Thyroid gland (tissue), 4 donors: ENCODE data around the gene TTC21A. TPM values are rescaled to one million over a fixed set of nuclear protein-coding genes. Genes with fewer than 3 reads are reported as not detected.

ENCODE experiments used
- DNase-seq, 2 donors: peaks; one replicate each; pipeline ENCODE4 v3.0.0-alpha.2; 2019
- H3K27ac ChIP-seq, 3 donors: fragments of 200-600 bp; sonication (generic); 1 replicate in 2 of 3; 2 replicates in 1 of 3; pipeline ENCODE4 v1.5.1; 2016 to 2019; ENCODE audit warnings: mild to moderate bottlenecking in 1 of 3, moderate library complexity in 1 of 3
- H3K27me3 ChIP-seq: fragments of 200-600 bp; sonication (generic); one replicate; pipeline ENCODE4 v1.5.1; 2019
- H3K36me3 ChIP-seq, 2 donors: fragments of 200-600 bp; sonication (generic); one replicate each; pipeline ENCODE4 v1.5.1; 2016 to 2019
- H3K4me1 ChIP-seq, 2 donors: fragments of 200-600 bp; sonication (generic); one replicate each; pipeline ENCODE4 v1.5.1; 2017 to 2019
- H3K4me3 ChIP-seq, 3 donors: fragments of 200-600 bp; sonication (generic); replicated peaks in 1 of 3; 1 replicate in 2 of 3; 2 replicates in 1 of 3; pipeline ENCODE4 v1.5.1; 2016; ENCODE audit warnings: mild to moderate bottlenecking in 1 of 3
- H3K9me3 ChIP-seq: fragments of 200-600 bp; sonication (generic); one replicate; pipeline ENCODE4 v1.5.1; 2017
- CTCF ChIP-seq, 6 experiments: fragments of 200-600 bp in 3 of 6; fragments of 450-650 bp in 3 of 6; sonication (generic) in 3 of 6; IDR thresholded peaks; one replicate each; pipeline ENCODE4 v1.5.1; 2016 to 2019; ENCODE audit warnings: antibody characterized with exemption in 6 of 6, mild to moderate bottlenecking in 2 of 6, inconsistent platforms in 1 of 6, moderate library complexity in 1 of 6
- POLR2A ChIP-seq, 2 donors: fragments of 450-650 bp; IDR thresholded peaks; one replicate each; pipeline ENCODE4 v1.6.1; 2017; ENCODE audit warnings: antibody characterized with exemption in 2 of 2, mild to moderate bottlenecking in 2 of 2, moderate library complexity in 1 of 2
- WGBS, 2 donors: methylation state at CpG; one replicate each; pipeline ENCODE4 v1.1.5; 2017; 5-methylcytosine and 5-hydroxymethylcytosine counted together
- intact Hi-C: fragments of 100-400 bp; cut with DNase I; formaldehyde crosslinking; loops from one replicate; pipeline ENCODE4 v1.15.1; 2023
- total RNA-seq, 4 donors: library from RNA; depleted of rRNA; stranded (reverse); fragments of >200 nt; gene quantifications; one replicate each; pipeline ENCODE4 v1.2.3, GENCODE V29; 2016

Gene TTC21A
- total RNA-seq, 4 donors from 2014 or later: 8.9 to 17.8 (median 11.7) TPM

DNA sequence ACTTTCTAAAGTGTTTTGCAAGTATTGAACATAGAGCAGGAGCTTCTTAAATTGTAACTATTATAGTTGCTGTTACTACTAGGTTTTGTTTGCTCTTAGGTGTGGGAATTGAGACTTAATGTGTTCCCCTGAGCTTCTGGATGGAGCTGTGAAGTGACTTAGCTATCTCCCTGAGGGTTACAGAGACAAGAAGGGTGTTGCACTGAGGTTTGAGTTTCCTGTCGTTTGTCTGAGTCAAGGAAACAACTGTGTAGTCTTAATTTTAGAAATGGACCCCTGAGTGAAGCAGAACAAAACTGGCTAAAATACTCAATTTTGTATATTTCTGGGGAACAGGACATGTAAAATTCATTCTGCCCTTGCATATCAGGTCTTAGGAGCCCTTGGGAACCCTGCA, 20.4 kb downstream of the TTC21A start:
- no peak for TF ChIP-seq CTCF (IDR thresholded peaks at IDR 0.05)
- no peak for TF ChIP-seq POLR2A (IDR thresholded peaks at IDR 0.05)
- Histone ChIP-seq H3K36me3 (no peaks in the 10 kb centered on the region), H3K9me3 (no peaks in the 10 kb centered on the region), H3K27me3 (no peaks in the 10 kb centered on the region), H3K4me1 (no peaks in the 10 kb centered on the region), H3K4me3 (no peak overlapping the region), H3K27ac (no peak overlapping the region)
- intact Hi-C loops: loop anchor here (5.0 kb wide), 1 partner anchor 164 kb away; no protein-coding TSS in a partner anchor
- whole genome bisulfite sequencing, 2 donors: 48 to 59% methylated on average over 1 of the region's 1 CpG
- no peak for DNase-seq

DNA sequence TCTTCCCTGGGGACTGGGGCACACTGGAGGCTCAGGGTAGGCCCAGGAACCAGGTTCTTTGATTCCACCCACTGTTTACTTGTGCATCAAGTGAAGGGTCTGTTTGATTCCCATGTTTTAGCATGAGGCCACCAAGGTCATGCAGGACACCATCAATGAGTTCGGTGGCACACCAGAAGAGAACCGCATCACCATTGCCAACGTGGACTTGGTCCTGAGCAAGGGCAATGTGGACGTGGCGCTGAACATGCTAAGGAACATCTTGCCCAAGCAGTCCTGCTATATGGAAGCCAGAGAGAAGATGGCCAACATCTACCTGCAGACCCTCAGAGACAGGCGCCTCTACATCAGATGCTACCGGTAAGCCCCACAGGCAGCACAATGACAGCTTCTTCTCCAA, 21.5 kb downstream of the TTC21A start:
- Histone ChIP-seq H3K27me3 (no peaks in the 10 kb centered on the region), H3K27ac (no peak overlapping the region), H3K9me3 (no peaks in the 10 kb centered on the region), H3K36me3 (no peaks in the 10 kb centered on the region), H3K4me1 (no peaks in the 10 kb centered on the region), H3K4me3 (no peak overlapping the region)
- TF ChIP-seq CTCF (IDR thresholded peaks at IDR 0.05) (no peak), POLR2A (IDR thresholded peaks at IDR 0.05) (no peak)
- intact Hi-C loops: loop anchor here (5.0 kb wide), 1 partner anchor 163 kb away; no protein-coding TSS in a partner anchor
- no peak for DNase-seq
- WGBS, 2 donors: 94 to 99% methylated on average over 6 to 7 of the region's 7 CpGs

GRCh38 chr3:39130026-39130425, 22.5 kb downstream of the TTC21A start:
- H3K4me3 ChIP-seq: no peak overlapping the region
- no peaks in the 10 kb centered on the region for H3K27me3 ChIP-seq
- no peak for DNase-seq
- H3K27ac ChIP-seq: no peak overlapping the region
- no peak for TF ChIP-seq CTCF (IDR thresholded peaks at IDR 0.05)
- no peak for TF ChIP-seq POLR2A (IDR thresholded peaks at IDR 0.05)
- H3K4me1 ChIP-seq: peaks cover 0 to under 1% of the 10 kb centered on the region in 2 donors
- H3K9me3 ChIP-seq: no peaks in the 10 kb centered on the region
- 95 to 98% methylated on average over 6 of the region's 6 CpGs for WGBS, 2 donors
- H3K36me3 ChIP-seq: no peaks in the 10 kb centered on the region
- intact Hi-C loops: no loop called here

GRCh38 chr3:39130693-39131265, 23.3 kb downstream of the TTC21A start:
- DNase-seq: no peak
- WGBS, 2 donors: 85 to 86% methylated on average over 3 of the region's 3 CpGs
- H3K4me1 ChIP-seq: peaks cover 4 to 8% of the 10 kb centered on the region in 2 donors
- H3K36me3 ChIP-seq: no peaks in the 10 kb centered on the region
- no peak overlapping the region for H3K27ac ChIP-seq
- no peaks in the 10 kb centered on the region for H3K9me3 ChIP-seq
- H3K4me3 ChIP-seq: no peak overlapping the region
- TF ChIP-seq CTCF (IDR thresholded peaks at IDR 0.05) (no peak), POLR2A (IDR thresholded peaks at IDR 0.05) (no peak)
- intact Hi-C loops: no loop called here
- H3K27me3 ChIP-seq: no peaks in the 10 kb centered on the region

- H3K9me3 ChIP-seq: no peaks in the 10 kb centered on the region
Observed at GRCh38 chr3:39132096-39133092, 24.9 kb downstream of the TTC21A start.

More at GRCh38 chr3:39132096-39133092, 24.9 kb downstream of the TTC21A start:
- 85 to 86% methylated on average over 11 of the region's 11 CpGs for WGBS, 2 donors
- Histone ChIP-seq H3K27me3 (no peaks in the 10 kb centered on the region), H3K27ac (no peak overlapping the region), H3K4me3 (no peak overlapping the region), H3K36me3 (no peaks in the 10 kb centered on the region), H3K4me1 (peaks cover 4 to 17% of the 10 kb centered on the region in 2 donors)
- intact Hi-C loops: no loop called here
- TF ChIP-seq POLR2A (IDR thresholded peaks at IDR 0.05): no peak
- no peak for TF ChIP-seq CTCF (IDR thresholded peaks at IDR 0.05)
- DNase-seq: no peak
